HCT116 (cell line): ENCODE measurements around the gene PRR7. TPM values are rescaled to one million over a fixed set of nuclear protein-coding genes. Genes with fewer than 3 reads are reported as not detected.
A peak's percentile ranks its signal among the peaks of the same experiment; 100 is the strongest.

Experiments used
- ATAC-seq: fragments of 200-7000 bp; cut with Tn5 transposase; 2 replicates; pipeline ENCODE4 v1.9.1; 2020; ENCODE audit warnings: mild to moderate bottlenecking, moderate library complexity
- BruUV-seq: library from RNA; stranded (reverse); fragments of 400-500 nt; replicated peaks from 2 replicates; lab custom pipeline; 2021; lab: Mats Ljungman, UMichigan
- CTCF ChIA-PET: fragments of 300-600 bp; sonication (Branson Sonifier 250); formaldehyde crosslinking; loops from one replicate; lab custom pipeline; 2021; ENCODE audit warnings: antibody characterized with exemption; lab: Charles Lee
- POLR2A ChIA-PET: fragments of 300-600, 350-600 bp; sonication (Branson Sonifier 250); formaldehyde crosslinking; loops from one replicate; lab custom pipeline; 2021; ENCODE audit warnings: antibody characterized with exemption; lab: Charles Lee
- RAD21 ChIA-PET, 2 experiments: fragments of 300-600 bp; sonication (Branson Sonifier 250); formaldehyde crosslinking; loops; one replicate each; lab custom pipeline; 2023; ENCODE audit warnings: low total read pairs in 2 of 2; ENCODE audit not compliant: uncharacterized antibody in 2 of 2, unreplicated experiment in 2 of 2, low non-redundant PET in 1 of 2; lab: Charles Lee
- DNase-seq: peaks from one replicate; pipeline ENCODE4 v3.0.0-alpha.2; 2010; ENCODE audit warnings: low read depth, low spot score
- H2AFZ ChIP-seq: fragments of 200-600 bp; shearing (Covaris generic), sonication (generic); 2 replicates; pipeline ENCODE4 v1.6.1; 2017; ENCODE audit warnings: low read depth, mixed run types, mixed read lengths, antibody characterized with exemption, low read length; ENCODE audit not compliant: poor library complexity, severe bottlenecking
- H3K27ac ChIP-seq: 2 replicates; pipeline ENCODE4 v1.5.1; 2012; ENCODE audit warnings: low read depth, low read length
- H3K27me3 ChIP-seq: fragments of 200-600 bp; sonication (generic); 2 replicates; pipeline ENCODE4 v1.6.1; 2016; ENCODE audit warnings: mixed run types, low read length, mixed read lengths; ENCODE audit not compliant: insufficient read depth
- H3K36me3 ChIP-seq, 2 experiments: fragments of 200-500 bp in 1 of 2; fragments of 200-600 bp in 1 of 2; sonication (Bioruptor generic) in 1 of 2; sonication (generic) in 1 of 2; 2 replicates each; pipeline versions ENCODE4 v1.5.1 to v1.6.1; 2014 to 2016; ENCODE audit warnings: low read length in 2 of 2, inconsistent platforms in 1 of 2, mixed read lengths in 1 of 2, mixed run types in 1 of 2; ENCODE audit not compliant: insufficient read depth in 2 of 2, control insufficient read depth in 1 of 2
- H3K4me1 ChIP-seq, 2 experiments: fragments of 200-600 bp in 1 of 2; sonication (generic) in 1 of 2; 2 replicates each; pipeline versions ENCODE4 v1.5.1 to v1.6.1; 2012 to 2017; ENCODE audit warnings: low read length in 2 of 2, inconsistent platforms in 1 of 2, mild to moderate bottlenecking in 1 of 2, mixed read lengths in 1 of 2, mixed run types in 1 of 2, moderate library complexity in 1 of 2; ENCODE audit not compliant: insufficient read depth in 2 of 2, control insufficient read depth in 1 of 2
- H3K4me2 ChIP-seq: fragments of 200-600 bp; sonication (generic); 2 replicates; pipeline ENCODE4 v1.6.1; 2017; ENCODE audit warnings: mixed run types, low read length, mixed read lengths
- H3K4me3 ChIP-seq, 2 experiments: fragments of 200-600 bp in 1 of 2; sonication (generic) in 1 of 2; replicated peaks in 1 of 2; 2 replicates each; pipeline ENCODE4 v1.5.1; 2011 to 2016; ENCODE audit warnings: low read length in 2 of 2, control low read depth in 1 of 2, low read depth in 1 of 2, mild to moderate bottlenecking in 1 of 2, mixed read lengths in 1 of 2, mixed run types in 1 of 2
- H3K79me2 ChIP-seq: fragments of 200-600 bp; sonication (generic); 2 replicates; pipeline ENCODE4 v1.6.1; 2017; ENCODE audit warnings: mild to moderate bottlenecking, mixed run types, low read length, moderate library complexity, mixed read lengths; ENCODE audit not compliant: insufficient read depth
- H3K9ac ChIP-seq: fragments of 200-600 bp; sonication (generic); 2 replicates; pipeline ENCODE4 v1.6.1; 2016; ENCODE audit warnings: low read length, mixed read lengths
- H3K9me2 ChIP-seq: fragments of 200-600 bp; sonication (generic), shearing (Covaris generic); 2 replicates; pipeline ENCODE4 v1.6.1; 2017; ENCODE audit warnings: mixed run types, mild to moderate bottlenecking, moderate library complexity; ENCODE audit not compliant: insufficient read depth
- H3K9me3 ChIP-seq, 2 experiments: fragments of 200-500 bp in 1 of 2; fragments of 200-600 bp in 1 of 2; sonication (Bioruptor generic) in 1 of 2; sonication (generic) in 1 of 2; 2 replicates each; pipeline ENCODE4 v1.6.1; 2014 to 2017; ENCODE audit warnings: low read length in 2 of 2, mixed read lengths in 2 of 2, inconsistent platforms in 1 of 2, low read depth in 1 of 2, mild to moderate bottlenecking in 1 of 2, mixed run types in 1 of 2, moderate library complexity in 1 of 2; ENCODE audit not compliant: control insufficient read depth in 1 of 2, insufficient read depth in 1 of 2
- H4K20me1 ChIP-seq: fragments of 200-600 bp; sonication (generic), shearing (Covaris generic); 2 replicates; pipeline ENCODE4 v1.6.1; 2017; ENCODE audit warnings: mixed run types, mild to moderate bottlenecking, moderate library complexity; ENCODE audit not compliant: insufficient read depth
- intact Hi-C: fragments of 100-400 bp; cut with micrococcal nuclease; formaldehyde crosslinking; loops from 2 replicates; pipeline ENCODE4 v1.10.0; 2022
- total RNA-seq: library from RNA; stranded (reverse); gene quantifications from one replicate; pipeline ENCODE4 v1.2.1, GENCODE V29; 2021; ENCODE audit not compliant: unreplicated experiment
- TF ChIP-seq, protein P1 (sequence below): IDR thresholded peaks from 2 replicates; pipeline ENCODE4 v1.6.1; 2011; ENCODE audit warnings: mild to moderate bottlenecking, low read length, moderate library complexity; ENCODE audit not compliant: insufficient replicate concordance; ENCODE audit errors: extremely low read depth
- TF ChIP-seq, protein P2 (sequence below), 3 experiments: fragments of 200-600 bp in 1 of 3; sonication (generic) in 1 of 3; IDR thresholded peaks in 2 of 3; conservative IDR thresholded peaks in 1 of 3; 2 replicates each; pipeline ENCODE4 v1.5.1; 2012 to 2017; ENCODE audit warnings: low read depth in 2 of 3, low read length in 2 of 3, antibody characterized with exemption in 1 of 3, borderline replicate concordance in 1 of 3, control low read depth in 1 of 3, mild to moderate bottlenecking in 1 of 3, mixed read lengths in 1 of 3, mixed run types in 1 of 3, moderate library complexity in 1 of 3; ENCODE audit not compliant: insufficient read depth in 1 of 3

PRR7 gene
- total RNA-seq, 1 experiment from 2014 or later, result 39.9 TPM

DNA sequence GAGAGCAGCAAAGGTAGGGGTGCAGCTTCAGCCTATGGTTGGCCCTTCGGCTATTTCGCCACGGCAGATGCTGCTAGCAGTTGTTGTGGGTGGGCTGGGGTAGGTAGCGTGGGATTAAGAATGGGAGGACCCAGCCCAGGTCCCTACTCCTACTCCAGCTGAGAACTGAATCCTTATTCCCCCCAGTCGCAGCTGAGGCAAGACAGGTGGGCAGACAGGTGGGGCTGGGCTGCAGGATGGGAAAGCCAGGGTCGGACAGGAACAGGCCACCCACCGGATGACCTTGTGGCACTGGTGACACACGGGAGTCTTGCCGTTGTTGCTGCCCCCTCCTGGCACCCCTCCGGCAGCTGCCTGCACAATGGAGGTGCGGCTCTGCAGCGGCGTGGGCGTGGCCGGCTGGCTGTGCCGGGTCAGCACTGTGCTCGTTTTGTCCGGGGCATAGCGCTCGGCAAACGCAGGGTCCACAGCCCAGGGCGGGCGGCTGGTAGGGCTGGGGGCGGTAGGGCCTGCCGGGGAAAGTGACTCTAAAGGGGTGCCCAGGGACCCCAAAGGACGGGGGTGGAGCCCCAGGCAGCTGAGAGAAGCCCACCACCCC, 42.6 kb downstream of the PRR7 start:
- H3K9me2 ChIP-seq, result no peaks in the 10 kb centered on the region
- intact Hi-C loops, result no loop called here
- peaks cover 4% of the 10 kb centered on the region; the same call in 1 of the 2 replicates for H4K20me1 ChIP-seq
- H3K4me2 ChIP-seq, result no peak overlapping the region
- H3K9me3 ChIP-seq, result no peaks in the 10 kb centered on the region
- H2AFZ ChIP-seq, result no peak overlapping the region
- H3K9ac ChIP-seq, result no peak overlapping the region
- H3K4me3 ChIP-seq, result no peak overlapping the region
- peaks cover 13 to 34% of the 10 kb centered on the region in 2 experiments for H3K4me1 ChIP-seq
- ChIA-PET RAD21 (no interaction called here), CTCF (interaction anchor here (1.2 kb wide), 1 partner anchor 32 kb away, joined by 4 read pairs; no protein-coding TSS in a partner anchor)
- DNase-seq (no peak), ATAC-seq (0 out of 2 replicates have a peak, but pooled peaks have one; percentile 13)
- peaks cover 40% of the 10 kb centered on the region for H3K79me2 ChIP-seq
- no peak overlapping the region for H3K27ac ChIP-seq
- no peaks in the 10 kb centered on the region for H3K27me3 ChIP-seq
- BruUV-seq, result no TSS peak
- TF ChIP-seq, protein P1, sequence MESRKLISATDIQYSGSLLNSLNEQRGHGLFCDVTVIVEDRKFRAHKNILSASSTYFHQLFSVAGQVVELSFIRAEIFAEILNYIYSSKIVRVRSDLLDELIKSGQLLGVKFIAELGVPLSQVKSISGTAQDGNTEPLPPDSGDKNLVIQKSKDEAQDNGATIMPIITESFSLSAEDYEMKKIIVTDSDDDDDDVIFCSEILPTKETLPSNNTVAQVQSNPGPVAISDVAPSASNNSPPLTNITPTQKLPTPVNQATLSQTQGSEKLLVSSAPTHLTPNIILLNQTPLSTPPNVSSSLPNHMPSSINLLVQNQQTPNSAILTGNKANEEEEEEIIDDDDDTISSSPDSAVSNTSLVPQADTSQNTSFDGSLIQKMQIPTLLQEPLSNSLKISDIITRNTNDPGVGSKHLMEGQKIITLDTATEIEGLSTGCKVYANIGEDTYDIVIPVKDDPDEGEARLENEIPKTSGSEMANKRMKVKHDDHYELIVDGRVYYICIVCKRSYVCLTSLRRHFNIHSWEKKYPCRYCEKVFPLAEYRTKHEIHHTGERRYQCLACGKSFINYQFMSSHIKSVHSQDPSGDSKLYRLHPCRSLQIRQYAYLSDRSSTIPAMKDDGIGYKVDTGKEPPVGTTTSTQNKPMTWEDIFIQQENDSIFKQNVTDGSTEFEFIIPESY, result no peak
- TF ChIP-seq, protein P2, sequence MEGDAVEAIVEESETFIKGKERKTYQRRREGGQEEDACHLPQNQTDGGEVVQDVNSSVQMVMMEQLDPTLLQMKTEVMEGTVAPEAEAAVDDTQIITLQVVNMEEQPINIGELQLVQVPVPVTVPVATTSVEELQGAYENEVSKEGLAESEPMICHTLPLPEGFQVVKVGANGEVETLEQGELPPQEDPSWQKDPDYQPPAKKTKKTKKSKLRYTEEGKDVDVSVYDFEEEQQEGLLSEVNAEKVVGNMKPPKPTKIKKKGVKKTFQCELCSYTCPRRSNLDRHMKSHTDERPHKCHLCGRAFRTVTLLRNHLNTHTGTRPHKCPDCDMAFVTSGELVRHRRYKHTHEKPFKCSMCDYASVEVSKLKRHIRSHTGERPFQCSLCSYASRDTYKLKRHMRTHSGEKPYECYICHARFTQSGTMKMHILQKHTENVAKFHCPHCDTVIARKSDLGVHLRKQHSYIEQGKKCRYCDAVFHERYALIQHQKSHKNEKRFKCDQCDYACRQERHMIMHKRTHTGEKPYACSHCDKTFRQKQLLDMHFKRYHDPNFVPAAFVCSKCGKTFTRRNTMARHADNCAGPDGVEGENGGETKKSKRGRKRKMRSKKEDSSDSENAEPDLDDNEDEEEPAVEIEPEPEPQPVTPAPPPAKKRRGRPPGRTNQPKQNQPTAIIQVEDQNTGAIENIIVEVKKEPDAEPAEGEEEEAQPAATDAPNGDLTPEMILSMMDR (IDR thresholded peaks at IDR 0.05 in 2 of 3, conservative IDR thresholded peaks at IDR 0.05 in 1 of 3; ENCODE audit: borderline replicate concordance in 1 of 3, insufficient read depth in 1 of 3, low read depth in 2 of 3, low read length in 2 of 3), result peak in 2 of 3 experiments; percentile 25 to 35; a peak in 3 of 6 replicates
- TF ChIP-seq, all 23 proteins: peak for 1
- POLR2A ChIA-PET, result interaction anchor here (1.3 kb wide), 1 partner anchor 12 kb away, joined by 3 read pairs; no protein-coding TSS in a partner anchor
- peaks cover 16 to 40% of the 10 kb centered on the region in 2 experiments; a peak in 3 of 4 replicates for H3K36me3 ChIP-seq
